GDM1 (cell line): Measurements from ENCODE around the gene LRRC28.

Experiments
- DNase-seq: peaks from one replicate; lab custom pipeline; 2025; lab: John Stamatoyannopoulos, UW

The LRRC28 gene

DNA sequence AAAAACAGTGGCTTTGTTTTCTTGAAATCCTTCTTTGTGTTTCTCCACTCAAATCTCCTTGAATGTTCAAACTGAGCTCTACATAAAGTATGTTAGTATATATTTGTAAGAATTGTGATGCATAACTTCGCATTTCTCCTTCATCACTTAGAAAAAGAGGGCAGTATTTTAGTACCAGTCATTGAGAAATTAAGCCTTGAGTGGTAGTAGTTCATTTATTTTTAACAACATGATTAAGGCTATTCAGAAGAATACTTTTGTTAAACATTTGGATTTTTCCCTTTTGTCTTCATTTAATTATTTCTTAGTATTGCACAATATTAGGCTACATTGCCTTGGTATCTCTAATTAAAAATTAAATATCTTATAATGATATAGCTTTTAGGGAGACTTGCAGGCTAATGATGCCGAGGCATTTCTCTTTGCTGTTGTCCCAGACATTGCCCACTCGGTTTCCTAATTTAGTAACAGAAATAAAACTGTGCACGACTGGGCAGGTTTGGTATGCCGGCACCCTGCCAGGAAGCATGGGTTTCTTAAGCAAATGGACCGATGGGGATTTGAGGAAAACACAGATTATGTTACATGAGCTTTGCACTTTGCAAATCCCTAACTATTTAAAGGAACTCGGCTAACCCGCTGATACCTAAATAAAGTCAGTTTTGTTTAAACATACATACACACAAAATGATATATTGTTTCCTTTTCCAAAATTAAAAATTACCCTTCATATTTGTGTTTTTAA, 54.7 kb downstream of the LRRC28 start:
- DNase-seq, result no peak

DNA sequence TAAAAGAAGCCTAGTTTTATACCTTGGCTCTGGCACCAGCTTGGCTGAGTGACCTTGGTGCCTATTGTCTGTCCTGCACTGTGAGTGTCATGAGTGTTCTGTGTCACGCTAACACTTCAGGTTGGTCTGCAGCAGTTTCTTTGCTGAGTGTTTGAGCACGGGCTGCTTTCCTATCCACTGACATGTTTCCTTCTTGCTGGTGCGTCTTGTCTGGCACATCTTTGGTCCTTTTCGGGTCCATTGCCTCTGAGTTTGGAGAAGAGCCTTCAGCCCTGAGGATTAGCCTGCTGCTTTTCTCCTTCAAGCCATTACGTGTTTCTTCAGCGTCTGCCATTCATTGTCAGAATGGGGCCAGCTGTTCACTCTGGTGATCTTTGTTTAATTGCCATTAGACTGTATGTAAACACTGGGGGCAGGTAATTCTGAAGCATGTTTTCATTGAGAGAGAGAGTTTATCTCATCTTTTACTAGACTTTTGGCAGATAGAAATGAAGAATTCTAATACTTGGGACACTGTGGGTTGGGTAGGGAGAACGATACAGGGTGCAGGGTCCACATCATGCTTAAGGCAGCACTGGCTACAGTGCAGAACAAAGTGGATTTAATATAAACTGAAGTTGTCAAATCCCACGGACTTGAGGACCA, 55.5 kb downstream of the LRRC28 start:
- DNase-seq, result no peak

DNA sequence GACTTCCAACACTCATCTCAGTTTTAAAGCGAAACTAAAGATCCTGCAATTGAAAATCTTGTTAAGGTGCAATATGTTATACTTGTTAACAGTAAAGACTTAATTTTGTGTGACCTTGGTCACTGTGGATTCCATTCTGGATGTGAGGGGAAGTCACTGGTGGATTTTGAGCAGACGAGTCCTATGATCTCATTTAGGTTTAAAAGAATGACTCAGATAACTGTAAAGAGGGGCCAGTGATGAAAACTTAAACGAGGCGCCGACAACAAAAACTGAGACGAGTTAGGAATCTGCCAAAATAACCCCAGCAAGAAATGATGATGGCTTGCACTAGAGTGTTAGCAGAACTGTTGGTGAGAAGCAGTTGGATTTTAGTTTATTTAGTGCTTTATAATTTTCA, 56.5 kb downstream of the LRRC28 start:
- DNase-seq, result no peak

DNA sequence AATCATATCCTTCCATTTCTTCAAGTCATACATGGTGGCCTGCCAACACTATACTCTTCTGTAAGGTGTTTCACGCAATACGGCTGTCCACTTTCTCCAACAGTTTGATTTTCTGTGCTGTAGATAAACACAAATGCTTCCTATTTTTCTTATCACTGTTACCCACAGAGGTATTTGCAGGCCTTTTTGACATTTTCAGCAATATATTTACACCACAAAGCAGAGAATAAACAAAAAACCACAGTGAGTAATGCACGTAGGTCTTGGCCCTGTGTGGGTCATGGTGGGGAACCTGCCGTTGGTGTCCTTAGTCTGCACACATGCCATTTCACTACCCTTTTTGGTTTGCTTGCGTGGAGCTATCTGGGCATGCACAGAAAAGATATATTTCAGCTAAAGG, 59.5 kb downstream of the LRRC28 start:
- no peak for DNase-seq

DNA sequence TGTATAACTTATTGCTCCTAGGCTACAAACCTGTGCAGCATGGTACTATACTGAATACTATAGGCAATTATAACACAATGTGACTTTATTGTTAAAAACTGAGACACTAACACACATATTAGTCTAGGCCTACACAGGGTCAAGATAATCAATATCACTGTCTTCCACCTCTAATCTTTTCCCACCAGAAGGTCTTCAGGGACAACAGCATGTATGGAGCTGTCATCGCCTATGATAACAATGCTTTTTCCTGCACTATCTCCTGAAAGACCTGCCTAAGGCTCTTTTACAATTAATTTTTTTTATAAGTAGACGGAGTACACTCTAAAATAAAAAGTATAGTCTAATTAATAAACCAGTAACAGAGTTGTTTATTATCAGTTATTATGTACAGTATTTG, 60.9 kb downstream of the LRRC28 start:
- no peak for DNase-seq

DNA sequence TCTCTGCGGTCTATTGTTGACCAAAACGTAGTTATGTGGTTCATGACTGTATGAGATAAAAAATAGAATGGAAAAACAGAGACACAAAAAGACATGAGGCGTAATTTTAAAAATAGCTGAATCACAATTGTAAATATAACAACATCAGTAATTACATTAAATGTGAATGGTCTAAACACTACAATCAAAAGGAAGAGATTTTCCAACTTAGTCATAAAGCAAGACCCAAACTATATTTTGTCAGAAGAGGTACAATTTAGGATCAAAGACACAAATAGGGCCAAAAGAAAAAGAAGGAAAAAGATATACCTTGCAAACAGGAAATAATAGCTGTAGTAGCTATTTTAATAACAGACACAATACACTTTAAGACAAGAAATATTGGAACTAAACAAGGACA, 61.5 kb downstream of the LRRC28 start:
- DNase-seq, result no peak

DNA sequence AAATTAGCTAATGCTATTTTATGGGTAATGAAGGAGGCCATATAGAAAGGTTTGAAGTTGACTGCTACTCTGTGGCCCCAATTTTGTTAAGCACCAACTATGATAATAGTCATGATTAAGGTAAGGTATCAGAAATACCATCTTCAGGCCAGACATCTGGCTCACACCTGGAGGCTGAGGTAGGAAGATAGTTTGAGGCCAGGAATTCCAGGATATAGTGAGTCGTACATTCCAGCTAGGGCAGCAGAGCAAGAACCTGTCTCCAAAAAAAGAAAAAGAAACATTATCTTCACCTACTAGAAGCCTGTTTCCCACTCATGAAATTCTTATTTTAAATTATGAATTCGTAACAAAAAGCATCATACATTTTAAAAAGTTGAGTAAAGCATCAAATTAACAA, 64.4 kb downstream of the LRRC28 start:
- DNase-seq, result no peak

DNA sequence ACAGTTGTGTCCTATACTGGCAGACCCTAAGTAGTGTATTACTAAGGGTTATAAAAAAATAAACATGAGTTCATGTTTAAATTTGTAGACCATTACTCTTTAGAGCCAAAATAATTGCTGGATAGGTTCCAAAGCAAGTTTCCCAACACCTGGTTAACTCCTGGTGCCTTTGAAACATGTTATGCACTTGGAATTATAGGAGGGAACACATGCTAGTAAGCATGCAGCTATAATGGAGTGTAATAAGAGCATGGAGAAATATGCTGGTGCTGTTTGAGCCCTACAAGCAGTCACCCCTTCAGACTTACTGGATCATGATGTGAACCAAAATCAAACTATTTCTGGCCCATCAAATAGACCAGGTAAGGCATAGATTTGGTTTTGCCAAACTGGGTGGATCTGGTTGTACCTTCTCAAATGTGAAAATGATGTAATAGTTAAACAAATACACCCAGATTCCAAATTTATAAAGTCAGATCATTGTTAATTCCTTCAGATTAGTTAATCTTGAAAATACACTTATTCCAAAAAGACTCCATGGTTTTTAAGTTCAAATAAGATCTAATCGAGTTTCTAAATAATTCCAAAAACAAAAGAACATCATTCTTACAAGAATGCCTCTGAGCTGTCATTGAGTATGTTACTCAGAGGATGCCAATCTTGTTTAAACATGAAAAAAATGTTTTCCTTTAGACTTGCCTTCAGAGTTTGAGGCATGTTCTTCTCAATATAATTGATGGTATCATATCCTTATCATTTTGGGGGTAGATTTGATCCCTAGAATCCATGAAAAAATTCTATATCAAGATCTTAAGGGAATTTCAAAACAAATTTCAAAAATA, 69.3 kb downstream of the LRRC28 start:
- no peak for DNase-seq

DNA sequence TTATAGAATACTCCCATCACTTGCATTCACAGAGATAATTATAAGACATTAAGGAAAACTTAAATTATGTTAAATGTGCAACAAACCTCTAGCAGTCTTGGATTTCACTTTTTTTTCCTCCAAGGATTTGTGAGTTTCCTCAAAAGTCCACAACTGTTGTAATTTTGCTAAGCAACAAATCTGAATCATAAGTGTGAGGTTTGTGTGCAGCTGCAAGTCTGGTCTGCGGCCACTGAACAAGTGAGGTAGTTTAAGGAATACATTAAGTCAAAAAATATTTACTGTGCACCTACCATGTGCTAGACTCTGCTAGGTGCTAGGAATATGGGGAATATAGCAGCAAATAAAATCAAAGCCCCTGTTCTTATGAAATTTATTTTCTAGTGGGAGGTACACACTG, 70.2 kb downstream of the LRRC28 start:
- DNase-seq, result no peak

DNA sequence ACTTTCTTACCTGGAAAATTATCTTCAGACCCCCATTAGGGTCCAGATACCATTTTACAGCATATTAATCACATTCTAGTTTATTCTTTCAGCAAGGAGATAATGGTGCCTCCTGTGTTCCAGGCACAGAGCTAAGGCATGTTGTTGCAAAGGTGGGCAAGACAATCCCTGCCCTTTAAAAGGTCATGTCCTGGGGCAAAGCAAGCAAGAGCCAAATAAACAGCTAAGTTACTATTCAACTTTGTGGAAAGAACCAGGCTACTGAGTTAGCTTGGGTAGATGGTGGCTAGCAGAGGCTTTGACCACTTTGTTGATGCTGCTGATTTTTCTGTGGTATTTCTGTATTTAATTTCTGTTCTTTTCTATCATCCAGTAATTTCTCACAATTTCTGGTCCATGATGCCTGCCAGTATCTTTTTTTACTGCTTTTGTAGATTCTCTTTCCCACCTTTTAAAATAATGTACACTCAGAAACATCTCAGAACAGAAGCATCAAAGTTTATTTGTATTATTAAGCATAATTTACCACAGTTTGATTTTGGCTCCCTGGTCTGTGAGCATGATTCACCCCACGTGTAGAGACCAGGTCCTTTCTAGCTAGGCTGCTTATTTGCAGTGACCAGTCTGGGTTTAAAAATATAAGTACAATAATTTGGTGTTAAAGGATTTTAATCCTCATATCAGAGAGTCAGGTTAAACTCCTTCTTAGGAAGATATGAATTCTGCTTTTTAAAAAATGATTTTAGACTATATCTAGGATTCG, 71.5 kb downstream of the LRRC28 start:
- no peak for DNase-seq

DNA sequence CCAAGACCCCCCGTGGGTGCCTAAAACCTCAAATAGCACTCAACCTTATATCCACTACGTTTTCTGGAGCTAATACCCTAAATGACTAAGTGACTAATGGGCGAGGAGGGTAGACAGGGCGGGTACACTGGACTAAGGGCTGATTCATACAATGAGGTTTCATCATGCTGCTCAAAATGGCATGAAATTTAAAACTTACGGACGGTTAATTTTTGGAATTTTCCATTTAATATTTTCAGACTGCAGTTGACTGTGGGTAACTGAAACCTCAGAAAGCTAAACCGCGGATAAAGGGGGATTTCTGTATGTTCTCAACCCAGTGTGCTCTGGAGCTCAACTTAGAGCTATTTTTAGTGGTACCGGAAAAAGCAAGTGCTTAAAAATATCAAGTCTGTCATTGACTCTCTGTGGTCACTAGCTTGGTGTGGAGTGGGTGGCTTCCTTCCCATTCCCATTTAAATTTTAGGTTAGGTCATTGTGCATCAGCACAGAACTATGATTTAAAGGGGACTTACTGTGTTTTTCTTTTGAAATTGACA, 72.9 kb downstream of the LRRC28 start:
- DNase-seq, result peak; percentile 25

DNA sequence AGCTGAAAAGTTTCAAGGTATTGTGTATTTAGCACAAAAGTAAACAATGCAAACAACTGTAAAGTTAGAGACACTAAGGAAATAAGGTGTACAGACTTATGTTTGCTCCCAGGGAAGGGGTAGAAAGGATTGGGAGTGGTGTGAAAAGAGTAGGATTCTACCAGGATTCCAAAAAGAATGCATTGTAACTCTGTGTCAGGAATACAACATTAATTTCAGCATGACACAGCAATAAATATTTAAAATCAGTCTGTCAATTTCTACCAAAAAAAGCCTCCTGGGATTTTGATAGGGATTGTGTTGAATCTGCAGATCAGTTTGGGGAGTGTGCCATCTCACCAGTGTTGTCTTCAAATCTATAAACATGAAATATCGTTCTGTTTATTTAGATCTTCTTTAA, 73.4 kb downstream of the LRRC28 start:
- no peak for DNase-seq

DNA sequence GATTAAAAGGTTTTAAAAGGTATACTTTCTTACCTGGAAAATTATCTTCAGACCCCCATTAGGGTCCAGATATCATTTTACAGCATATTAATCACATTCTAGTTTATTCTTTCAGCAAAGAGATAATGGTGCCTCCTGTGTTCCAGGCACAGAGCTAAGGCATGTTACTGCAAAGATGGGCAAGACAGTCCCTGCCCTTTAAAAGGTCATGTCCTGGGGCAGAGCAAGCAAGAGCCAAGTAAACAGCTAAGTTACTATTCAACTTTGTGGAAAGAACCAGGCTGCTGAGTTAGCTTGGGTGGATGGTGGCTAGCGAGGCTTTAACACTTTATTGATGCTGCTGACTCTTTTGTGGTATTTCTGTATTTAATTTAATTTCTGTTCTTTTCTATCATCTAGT, 75.0 kb downstream of the LRRC28 start:
- DNase-seq, result no peak

DNA sequence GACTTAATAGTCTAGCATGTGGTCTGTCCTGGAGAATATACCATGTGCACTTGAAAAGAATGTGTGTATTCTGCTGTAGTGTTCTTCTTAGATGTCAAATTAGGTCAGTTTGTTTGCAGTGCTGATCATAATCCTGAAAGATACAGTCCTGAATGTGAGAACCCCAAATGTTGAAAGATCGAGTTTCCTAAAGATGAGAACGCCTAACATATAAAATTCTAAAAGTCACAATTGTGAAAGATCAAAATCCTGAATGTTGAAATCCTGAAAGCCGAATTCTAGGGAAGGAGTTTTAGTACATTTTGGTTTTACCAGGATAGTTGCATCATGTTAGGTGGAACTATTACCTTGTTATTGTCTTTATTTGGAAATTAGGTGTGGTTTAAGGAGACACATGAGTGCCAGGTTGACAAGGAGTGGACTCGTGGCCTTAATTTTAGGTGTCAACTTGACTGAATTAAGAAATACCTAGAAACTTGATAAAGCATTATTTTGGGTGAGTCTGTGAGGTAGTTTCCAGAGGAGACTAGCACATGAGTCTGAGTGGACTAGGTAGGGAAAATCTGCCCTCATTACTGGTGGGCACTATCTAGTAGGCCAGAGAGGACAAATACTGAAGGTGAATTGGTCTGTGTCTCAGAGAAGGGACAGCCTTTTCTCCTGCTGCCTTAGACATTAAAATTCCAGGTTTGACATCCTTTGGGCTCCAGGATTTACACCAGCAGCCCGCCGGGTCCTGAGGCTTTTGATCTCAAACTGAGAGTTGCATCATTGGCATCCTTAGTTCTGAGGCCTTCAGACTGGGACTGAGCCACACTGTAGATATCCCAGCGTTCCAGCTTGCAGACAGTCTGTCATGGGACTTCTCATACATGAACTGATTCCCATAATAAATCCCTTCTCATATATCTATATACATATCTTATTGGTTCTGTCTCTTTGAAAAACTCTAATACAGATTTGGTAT, 77.1 kb downstream of the LRRC28 start:
- no peak for DNase-seq

DNA sequence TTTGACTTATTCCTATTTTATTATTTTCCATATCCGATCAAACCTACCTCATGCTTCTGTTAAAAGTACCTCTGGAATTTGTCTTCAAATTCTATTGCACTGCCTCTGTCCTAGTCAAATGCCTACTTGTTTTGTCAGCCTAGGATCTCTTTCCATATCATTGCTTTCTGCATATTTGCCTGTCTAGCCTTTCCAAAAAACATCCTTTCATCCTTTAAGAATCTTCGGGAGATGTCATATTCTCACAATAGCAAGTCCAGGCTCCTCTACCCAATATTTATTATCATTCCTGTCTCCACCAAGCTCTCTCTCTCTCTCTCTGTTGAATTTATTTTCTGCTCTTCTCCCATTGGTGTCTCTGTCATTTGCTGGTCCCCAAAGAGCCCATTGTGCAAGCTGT, 80.1 kb downstream of the LRRC28 start:
- DNase-seq, result no peak

DNA sequence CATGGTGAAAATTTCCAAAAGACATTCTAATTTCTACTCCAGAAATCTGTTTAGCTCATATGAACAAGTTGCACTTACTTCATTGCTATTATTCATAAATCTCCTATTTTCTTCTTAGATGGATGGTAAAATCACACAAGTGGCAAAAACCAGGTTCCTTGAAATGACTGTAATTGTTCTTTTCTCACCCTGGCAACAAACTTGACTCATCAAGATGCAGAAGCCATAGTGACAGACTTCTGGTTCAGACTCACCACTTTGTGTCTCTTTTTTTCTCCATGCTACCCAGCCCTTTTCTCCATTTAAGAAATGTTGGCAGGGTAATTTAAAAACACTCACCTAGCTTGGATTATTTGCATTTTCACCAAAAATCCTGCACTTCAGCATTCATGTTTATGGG, 82.1 kb downstream of the LRRC28 start:
- DNase-seq, result no peak

DNA sequence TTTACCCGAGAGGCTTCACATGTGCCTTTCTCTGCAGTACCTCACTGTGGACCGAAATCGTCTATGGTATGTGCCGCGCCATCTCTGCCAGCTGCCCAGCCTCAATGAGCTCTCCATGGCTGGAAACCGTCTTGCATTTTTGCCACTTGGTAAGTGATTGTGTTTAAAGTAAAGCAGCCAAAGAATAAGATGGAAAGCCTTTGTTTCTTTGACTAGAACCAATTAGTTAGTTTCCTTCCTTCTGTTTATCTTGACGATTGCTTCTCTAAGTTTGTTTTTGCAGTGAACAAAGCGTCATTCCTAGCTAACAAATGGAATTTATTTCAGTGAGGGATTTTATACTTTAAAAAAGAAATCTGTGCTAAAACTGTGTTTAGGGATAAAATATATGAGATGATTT, 82.7 kb downstream of the LRRC28 start:
- DNase-seq, result no peak

DNA sequence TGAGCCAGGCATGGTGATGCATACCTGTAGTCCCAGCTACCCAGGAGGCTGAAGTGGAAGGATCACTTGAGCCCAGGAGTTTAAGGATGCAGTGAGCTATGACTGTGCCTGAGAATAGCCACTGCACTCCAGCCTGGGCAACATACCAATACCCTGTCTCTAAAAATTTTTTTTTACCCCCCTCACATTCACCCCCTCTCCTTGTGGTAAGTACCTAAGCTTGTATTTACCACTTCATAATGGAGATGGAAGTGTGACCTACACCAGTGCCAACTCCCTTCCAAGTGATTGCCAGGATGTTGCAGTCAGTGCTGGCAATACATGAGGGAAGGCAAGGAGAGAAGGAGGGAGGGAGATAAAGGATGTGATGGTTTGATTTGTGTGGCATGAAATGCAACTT, 84.2 kb downstream of the LRRC28 start:
- DNase-seq, result no peak

DNA sequence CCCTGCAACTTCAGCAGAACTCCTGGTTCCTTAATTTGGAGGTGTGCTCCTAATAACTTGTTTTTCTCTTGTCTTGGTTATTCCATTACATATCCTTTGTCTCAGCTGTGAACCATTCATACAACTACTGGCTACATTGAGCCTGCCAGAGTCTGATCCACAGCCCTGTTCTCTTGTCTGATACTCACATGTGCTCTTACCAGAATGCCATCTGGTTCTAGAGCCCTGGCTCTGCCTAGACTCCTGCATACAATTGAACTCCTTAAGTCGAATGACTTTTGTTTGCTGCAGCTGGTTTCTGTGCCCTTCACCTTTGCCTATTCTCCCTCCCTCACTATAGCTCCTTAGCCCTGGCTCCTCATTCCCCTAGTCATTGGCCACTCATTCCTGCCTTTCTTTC, 85.5 kb downstream of the LRRC28 start:
- DNase-seq, result no peak

DNA sequence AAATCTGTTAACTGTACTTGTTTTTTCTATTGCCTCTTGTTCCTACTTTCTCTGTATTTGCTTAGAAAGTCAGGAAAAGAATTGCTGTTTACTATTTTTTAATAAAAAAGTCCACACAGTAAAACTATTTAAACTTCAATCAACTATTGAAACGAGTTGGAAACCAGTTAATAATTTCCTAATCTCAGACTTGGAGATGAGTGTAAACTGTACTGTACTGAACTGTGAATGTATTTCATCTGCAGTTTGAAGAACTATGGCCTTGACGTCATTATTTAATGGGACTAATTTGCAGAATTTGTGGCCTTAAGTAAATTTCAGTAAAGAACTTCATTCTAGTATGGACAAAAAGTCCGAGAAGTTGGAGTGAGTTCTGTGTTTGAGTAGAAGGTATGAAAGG, 89.1 kb downstream of the LRRC28 start:
- DNase-seq, result no peak

DNA sequence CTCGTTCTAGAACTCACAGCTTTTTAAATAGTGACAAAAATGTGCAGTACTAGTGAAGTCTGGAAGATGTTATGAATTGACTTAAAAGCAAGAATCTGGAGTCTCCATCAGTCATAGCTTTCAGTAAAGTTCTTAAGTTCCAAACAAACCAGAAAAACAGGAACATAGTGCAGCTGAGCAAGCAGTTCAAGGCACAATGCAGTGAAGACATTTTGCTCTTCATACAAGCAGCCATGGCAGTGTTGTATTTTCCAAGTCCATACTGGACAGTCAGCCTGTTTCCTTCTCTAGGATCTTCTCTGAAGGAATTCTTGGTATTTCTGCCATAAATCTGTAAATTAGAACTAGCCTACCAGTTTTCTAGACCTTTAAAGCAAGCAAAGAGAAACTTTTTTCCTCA, 90.5 kb downstream of the LRRC28 start:
- DNase-seq, result no peak
